Measurements from ENCODE around the gene CDKAL1.

CDKAL1 gene

DNA sequence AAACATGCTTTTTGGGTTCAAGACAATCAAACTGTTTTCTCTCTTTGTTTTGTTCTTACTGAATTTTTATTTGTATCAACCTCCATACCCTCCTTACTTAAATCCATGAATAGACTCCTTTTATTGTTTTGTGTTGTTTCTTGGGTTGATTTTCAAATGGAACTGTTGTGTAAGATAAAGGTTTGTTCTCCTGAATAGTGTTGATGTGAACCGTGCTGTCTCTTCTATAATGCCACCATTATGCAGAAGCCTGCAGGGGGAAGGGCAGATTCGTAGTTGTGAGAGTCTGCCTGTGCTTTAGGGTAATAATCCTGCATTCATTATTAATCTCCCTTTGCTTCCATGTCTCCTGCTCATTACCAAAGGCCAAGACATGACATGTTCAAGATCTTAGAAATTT is 105.9 kb downstream of the CDKAL1 start:
- TF ChIP-seq SIN3A (IDR thresholded peaks at IDR 0.05; ENCODE audit: borderline replicate concordance, insufficient read depth, low read length) (no peak), FOXP2 (optimal IDR thresholded peaks at IDR 0.05; ENCODE audit: borderline replicate concordance, extremely low read depth, extremely low read length, insufficient read depth) (no peak), TAF1 (IDR thresholded peaks at IDR 0.05; ENCODE audit: borderline replicate concordance, insufficient read depth, low read length) (no peak), POLR2AphosphoS5 (IDR thresholded peaks at IDR 0.05; ENCODE audit: low read depth, low read length) (no peak)
- TF ChIP-seq, protein P1, sequence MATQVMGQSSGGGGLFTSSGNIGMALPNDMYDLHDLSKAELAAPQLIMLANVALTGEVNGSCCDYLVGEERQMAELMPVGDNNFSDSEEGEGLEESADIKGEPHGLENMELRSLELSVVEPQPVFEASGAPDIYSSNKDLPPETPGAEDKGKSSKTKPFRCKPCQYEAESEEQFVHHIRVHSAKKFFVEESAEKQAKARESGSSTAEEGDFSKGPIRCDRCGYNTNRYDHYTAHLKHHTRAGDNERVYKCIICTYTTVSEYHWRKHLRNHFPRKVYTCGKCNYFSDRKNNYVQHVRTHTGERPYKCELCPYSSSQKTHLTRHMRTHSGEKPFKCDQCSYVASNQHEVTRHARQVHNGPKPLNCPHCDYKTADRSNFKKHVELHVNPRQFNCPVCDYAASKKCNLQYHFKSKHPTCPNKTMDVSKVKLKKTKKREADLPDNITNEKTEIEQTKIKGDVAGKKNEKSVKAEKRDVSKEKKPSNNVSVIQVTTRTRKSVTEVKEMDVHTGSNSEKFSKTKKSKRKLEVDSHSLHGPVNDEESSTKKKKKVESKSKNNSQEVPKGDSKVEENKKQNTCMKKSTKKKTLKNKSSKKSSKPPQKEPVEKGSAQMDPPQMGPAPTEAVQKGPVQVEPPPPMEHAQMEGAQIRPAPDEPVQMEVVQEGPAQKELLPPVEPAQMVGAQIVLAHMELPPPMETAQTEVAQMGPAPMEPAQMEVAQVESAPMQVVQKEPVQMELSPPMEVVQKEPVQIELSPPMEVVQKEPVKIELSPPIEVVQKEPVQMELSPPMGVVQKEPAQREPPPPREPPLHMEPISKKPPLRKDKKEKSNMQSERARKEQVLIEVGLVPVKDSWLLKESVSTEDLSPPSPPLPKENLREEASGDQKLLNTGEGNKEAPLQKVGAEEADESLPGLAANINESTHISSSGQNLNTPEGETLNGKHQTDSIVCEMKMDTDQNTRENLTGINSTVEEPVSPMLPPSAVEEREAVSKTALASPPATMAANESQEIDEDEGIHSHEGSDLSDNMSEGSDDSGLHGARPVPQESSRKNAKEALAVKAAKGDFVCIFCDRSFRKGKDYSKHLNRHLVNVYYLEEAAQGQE (IDR thresholded peaks at IDR 0.05; ENCODE audit: insufficient read depth in 1 of 2, low read depth in 2 of 2, low read length in 2 of 2) = no peak

DNA sequence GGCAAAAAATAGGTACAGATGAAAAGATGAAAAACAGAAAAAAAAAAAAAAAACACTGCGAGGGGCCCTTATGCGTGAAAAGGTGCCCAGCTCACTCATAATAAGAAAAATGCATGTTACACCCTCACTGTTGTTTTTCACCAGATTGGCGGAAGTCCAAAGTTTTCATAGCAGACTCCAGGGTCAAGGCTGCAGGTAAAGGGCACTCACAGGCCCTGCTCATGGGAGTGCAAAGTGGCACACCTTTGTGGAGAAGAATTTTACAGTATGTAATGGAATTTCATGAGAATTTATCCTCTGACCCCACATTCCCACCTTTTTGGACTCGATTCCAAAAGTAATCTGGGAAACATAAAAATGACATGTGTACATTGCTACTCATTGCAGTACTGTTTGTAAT is 108.2 kb downstream of the CDKAL1 start:
- TF ChIP-seq, protein P1 (IDR thresholded peaks at IDR 0.05; ENCODE audit: insufficient read depth in 1 of 2, low read depth in 2 of 2, low read length in 2 of 2) = no peak
- TF ChIP-seq POLR2AphosphoS5 (IDR thresholded peaks at IDR 0.05; ENCODE audit: low read depth, low read length) (no peak), SIN3A (IDR thresholded peaks at IDR 0.05; ENCODE audit: borderline replicate concordance, insufficient read depth, low read length) (no peak), FOXP2 (optimal IDR thresholded peaks at IDR 0.05; ENCODE audit: borderline replicate concordance, extremely low read depth, extremely low read length, insufficient read depth) (no peak)

DNA sequence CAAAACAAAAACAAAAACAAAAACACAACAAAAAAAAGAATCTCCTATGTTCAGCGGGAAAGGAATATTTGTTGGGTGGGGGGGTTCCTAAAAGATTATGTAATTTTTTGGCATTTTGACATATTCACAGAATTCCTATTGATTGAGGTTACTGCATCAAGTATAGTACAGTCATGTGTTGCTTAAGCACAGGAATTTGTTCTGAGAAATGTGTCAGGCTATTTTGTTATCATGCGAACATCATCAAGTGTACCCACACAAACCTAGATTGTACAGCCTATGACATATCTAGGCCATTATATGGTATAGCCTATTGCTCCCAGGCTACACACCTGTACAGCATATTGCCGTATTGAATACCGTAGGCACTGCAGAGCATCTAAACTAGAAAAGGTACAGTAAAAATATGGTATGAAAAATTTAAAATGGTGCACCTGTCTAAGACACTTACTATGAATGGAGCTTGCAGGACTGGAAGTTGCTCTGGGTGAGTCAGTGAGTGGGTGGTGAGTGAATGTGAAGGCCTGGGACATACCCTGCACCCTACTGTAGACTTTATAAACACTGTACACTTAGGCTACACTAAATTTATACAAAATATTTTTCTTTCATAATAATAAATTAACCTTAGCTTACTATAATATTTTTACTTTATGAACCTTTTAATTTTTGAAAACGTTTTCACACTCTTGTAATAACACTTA is 110.6 kb downstream of the CDKAL1 start:
- TF ChIP-seq FOXP2 (optimal IDR thresholded peaks at IDR 0.05; ENCODE audit: borderline replicate concordance, extremely low read depth, extremely low read length, insufficient read depth) = no peak

DNA sequence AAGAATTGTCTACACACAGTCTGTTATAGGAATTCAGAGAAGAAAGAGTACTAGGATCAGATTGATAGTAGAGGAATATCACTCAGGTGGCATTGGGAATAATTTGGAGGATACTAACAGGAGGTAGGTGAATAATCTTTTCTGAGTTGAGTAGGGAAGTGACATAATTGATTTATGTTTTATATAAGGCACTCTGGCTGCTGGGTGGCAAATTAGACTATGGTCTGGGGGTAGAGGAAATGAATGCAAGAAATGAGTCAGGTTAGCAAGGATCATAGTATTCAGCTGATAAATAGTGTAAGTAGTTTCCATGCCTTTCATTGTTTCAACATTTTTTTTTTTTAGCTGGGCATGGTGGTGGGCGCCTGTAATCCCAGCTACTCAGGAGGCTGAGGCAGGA is 113.3 kb downstream of the CDKAL1 start:
- TF ChIP-seq FOXP2 (optimal IDR thresholded peaks at IDR 0.05; ENCODE audit: borderline replicate concordance, extremely low read depth, extremely low read length, insufficient read depth) = no peak
- TF ChIP-seq SIN3A (IDR thresholded peaks at IDR 0.05; ENCODE audit: borderline replicate concordance, insufficient read depth, low read length) = no peak
- TF ChIP-seq POLR2AphosphoS5 (IDR thresholded peaks at IDR 0.05; ENCODE audit: low read depth, low read length) = no peak

DNA sequence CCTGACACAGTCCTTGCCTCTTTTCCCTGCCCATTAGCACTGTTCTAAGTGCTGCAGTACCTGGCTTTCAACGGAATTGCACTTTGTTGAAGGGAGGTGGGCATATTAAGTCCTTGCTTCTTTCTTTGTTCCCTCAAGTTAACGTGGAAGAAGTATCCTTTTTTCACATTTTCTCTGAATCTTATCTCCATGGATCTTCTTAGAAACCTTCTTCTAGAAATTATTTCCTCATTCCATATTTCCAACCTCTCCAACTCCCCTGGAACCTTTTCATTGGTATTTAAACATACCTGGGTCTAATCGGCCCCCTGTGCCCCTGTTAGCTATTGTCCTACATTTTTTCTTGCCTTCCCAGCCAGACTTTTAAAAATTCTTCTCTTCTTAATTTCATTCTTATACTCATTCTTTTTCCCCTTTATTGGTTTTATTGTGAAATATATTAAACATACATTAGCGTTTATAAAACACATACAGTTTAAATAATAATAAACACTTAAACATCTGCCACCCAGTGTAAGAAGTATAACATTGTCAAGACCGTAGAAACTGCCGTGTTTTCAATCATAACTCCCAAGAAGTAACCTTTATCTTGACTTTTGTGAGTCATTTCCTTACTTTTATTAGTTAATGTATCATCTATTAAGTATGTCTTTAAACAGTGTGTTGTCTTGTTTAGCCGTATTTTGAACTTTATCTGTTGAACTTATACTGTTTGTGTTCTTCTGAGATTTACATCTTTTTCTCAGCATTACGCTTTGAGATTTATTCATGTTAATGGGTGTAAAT is 118.2 kb downstream of the CDKAL1 start:
- TF ChIP-seq, protein P1 (IDR thresholded peaks at IDR 0.05; ENCODE audit: insufficient read depth in 1 of 2, low read depth in 2 of 2, low read length in 2 of 2) = no peak
- TF ChIP-seq SIN3A (IDR thresholded peaks at IDR 0.05; ENCODE audit: borderline replicate concordance, insufficient read depth, low read length) (no peak), POLR2AphosphoS5 (IDR thresholded peaks at IDR 0.05; ENCODE audit: low read depth, low read length) (no peak), TAF1 (IDR thresholded peaks at IDR 0.05; ENCODE audit: borderline replicate concordance, insufficient read depth, low read length) (no peak), FOXP2 (optimal IDR thresholded peaks at IDR 0.05; ENCODE audit: borderline replicate concordance, extremely low read depth, extremely low read length, insufficient read depth) (no peak)

DNA sequence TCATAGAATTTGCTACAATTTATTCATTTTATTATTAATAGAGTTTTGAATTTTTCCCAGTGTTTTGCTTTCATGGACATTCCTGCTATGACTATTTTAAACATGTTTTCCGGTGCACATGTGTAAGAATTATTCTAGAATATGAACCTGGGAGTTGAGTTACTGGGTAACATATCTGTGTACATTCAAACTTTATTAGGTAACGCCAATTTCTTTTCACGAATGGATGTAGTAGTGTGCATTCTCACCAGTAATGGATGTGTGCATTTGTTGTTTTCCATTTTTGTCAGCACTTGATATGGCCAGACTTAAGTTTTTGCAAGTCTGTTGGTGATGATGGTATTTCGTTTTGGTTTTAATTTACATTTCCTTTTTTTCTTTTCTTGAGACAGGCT is 118.8 kb downstream of the CDKAL1 start:
- no peak for TF ChIP-seq SIN3A (IDR thresholded peaks at IDR 0.05; ENCODE audit: borderline replicate concordance, insufficient read depth, low read length)
- TF ChIP-seq FOXP2 (optimal IDR thresholded peaks at IDR 0.05; ENCODE audit: borderline replicate concordance, extremely low read depth, extremely low read length, insufficient read depth) = no peak
